Measurements from ENCODE around the gene ABCC6. TPM values are rescaled to one million over a fixed set of nuclear protein-coding genes. Genes with fewer than 3 reads are reported as not detected.

The ABCC6 gene
- total RNA-seq, 1 experiment from 2014 or later, result 2.7 TPM

- Histone ChIP-seq H3K4me1 (ENCODE audit: control insufficient read depth in 1 of 2, insufficient read depth in 2 of 2, low read length in 2 of 2) (no peaks in the 10 kb centered on the region), H3K27me3 (ENCODE audit: insufficient read depth, low read length) (no peaks in the 10 kb centered on the region), H3K79me2 (ENCODE audit: insufficient read depth, low read length) (no peaks in the 10 kb centered on the region), H3K9ac (ENCODE audit: low read length) (no peak overlapping the region), H3K9me2 (ENCODE audit: insufficient read depth) (no peaks in the 10 kb centered on the region), H3K4me3 (replicated peaks in 1 of 2; ENCODE audit: low read depth in 1 of 2, low read length in 2 of 2) (no peak overlapping the region), H2AFZ (ENCODE audit: low read depth, low read length, poor library complexity, severe bottlenecking) (no peak overlapping the region), H3K27ac (ENCODE audit: low read depth, low read length) (no peak overlapping the region), H3K4me2 (ENCODE audit: low read length) (no peak overlapping the region), H3K9me3 (ENCODE audit: control insufficient read depth in 1 of 2, insufficient read depth in 1 of 2, low read depth in 1 of 2, low read length in 2 of 2) (no peaks in the 10 kb centered on the region), H3K36me3 (ENCODE audit: control insufficient read depth in 1 of 2, insufficient read depth in 2 of 2, low read length in 2 of 2) (peaks cover 31 to 33% of the 10 kb centered on the region in 2 experiments; a peak in 3 of 4 replicates), H4K20me1 (ENCODE audit: insufficient read depth) (no peaks in the 10 kb centered on the region)
- no TSS peak for BruUV-seq (replicated peaks)
- ChIA-PET RAD21 (ENCODE audit: low non-redundant PET in 1 of 2, low total read pairs in 2 of 2, uncharacterized antibody in 2 of 2, unreplicated experiment in 2 of 2) (no interaction called here), CTCF (no interaction called here), POLR2A (no interaction called here)
- ATAC-seq, result no peak
- TF ChIP-seq ZFX (IDR thresholded peaks at IDR 0.05) (no peak), CBX3 (IDR thresholded peaks at IDR 0.05; ENCODE audit: low read depth) (no peak), REST (IDR thresholded peaks at IDR 0.05; ENCODE audit: low read depth) (no peak), SIN3A (IDR thresholded peaks at IDR 0.05; ENCODE audit: low read depth) (no peak), YY1 (IDR thresholded peaks at IDR 0.05; ENCODE audit: extremely low read depth, insufficient replicate concordance, low read depth, low read length) (no peak)
- TF ChIP-seq, protein P1, sequence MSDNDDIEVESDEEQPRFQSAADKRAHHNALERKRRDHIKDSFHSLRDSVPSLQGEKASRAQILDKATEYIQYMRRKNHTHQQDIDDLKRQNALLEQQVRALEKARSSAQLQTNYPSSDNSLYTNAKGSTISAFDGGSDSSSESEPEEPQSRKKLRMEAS (IDR thresholded peaks at IDR 0.05), result no peak
- TF ChIP-seq, protein P2, sequence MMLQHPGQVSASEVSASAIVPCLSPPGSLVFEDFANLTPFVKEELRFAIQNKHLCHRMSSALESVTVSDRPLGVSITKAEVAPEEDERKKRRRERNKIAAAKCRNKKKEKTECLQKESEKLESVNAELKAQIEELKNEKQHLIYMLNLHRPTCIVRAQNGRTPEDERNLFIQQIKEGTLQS (IDR thresholded peaks at IDR 0.05), result no peak
- intact Hi-C loops (cut with micrococcal nuclease), result no loop called here
- no peak for DNase-seq (ENCODE audit: low read depth, low spot score)
These were observed 116.8 kb downstream of the ABCC6 start for GRCh38 chr16:16106466-16106865.

All from HCT116 (cell line).